ENCODE measurements around the gene AKAP10.

AKAP10 gene

GRCh38 chr17:19937522-19937921, 40.1 kb downstream of the AKAP10 start:
- TF ChIP-seq, protein P1, sequence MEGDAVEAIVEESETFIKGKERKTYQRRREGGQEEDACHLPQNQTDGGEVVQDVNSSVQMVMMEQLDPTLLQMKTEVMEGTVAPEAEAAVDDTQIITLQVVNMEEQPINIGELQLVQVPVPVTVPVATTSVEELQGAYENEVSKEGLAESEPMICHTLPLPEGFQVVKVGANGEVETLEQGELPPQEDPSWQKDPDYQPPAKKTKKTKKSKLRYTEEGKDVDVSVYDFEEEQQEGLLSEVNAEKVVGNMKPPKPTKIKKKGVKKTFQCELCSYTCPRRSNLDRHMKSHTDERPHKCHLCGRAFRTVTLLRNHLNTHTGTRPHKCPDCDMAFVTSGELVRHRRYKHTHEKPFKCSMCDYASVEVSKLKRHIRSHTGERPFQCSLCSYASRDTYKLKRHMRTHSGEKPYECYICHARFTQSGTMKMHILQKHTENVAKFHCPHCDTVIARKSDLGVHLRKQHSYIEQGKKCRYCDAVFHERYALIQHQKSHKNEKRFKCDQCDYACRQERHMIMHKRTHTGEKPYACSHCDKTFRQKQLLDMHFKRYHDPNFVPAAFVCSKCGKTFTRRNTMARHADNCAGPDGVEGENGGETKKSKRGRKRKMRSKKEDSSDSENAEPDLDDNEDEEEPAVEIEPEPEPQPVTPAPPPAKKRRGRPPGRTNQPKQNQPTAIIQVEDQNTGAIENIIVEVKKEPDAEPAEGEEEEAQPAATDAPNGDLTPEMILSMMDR (IDR thresholded peaks at IDR 0.05; ENCODE audit: insufficient read depth, low read length, missing control alignments), result no peak
- ChIA-PET CTCF (no interaction called here), POLR2A (no interaction called here)
- no peak overlapping the region for H3K4me3 ChIP-seq (ENCODE audit: low read depth, low read length)
- DNase-seq (ENCODE audit: low read depth, low spot score), result no peak

DNA sequence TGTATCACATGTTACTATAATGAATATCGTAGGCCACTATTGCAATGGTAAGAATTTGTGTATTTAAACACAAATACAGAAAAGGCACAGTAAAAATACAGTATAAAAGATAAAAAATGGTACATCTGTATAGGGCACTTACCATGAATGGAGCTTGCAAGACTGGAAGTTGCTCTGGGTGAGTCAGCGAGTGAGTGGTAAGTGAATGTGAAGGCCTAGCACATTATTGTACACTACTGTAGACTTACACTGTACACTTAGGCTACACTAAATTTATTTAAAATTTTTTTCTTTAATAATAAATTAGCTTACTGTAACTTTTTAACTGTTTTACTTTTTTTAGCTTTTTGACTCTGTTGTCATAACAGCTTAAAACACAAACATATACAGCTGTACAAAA, 42.5 kb downstream of the AKAP10 start:
- ChIA-PET CTCF (no interaction called here), POLR2A (no interaction called here)
- no peak overlapping the region for H3K4me3 ChIP-seq (ENCODE audit: low read depth, low read length)
- no peak for DNase-seq (ENCODE audit: low read depth, low spot score)
- TF ChIP-seq, protein P1 (IDR thresholded peaks at IDR 0.05; ENCODE audit: insufficient read depth, low read length, missing control alignments), result no peak

GRCh38 chr17:19933628-19934027, 44.0 kb downstream of the AKAP10 start:
- DNase-seq (ENCODE audit: low read depth, low spot score), result no peak
- H3K4me3 ChIP-seq (ENCODE audit: low read depth, low read length), result no peak overlapping the region
- POLR2A ChIA-PET, result no interaction called here
- CTCF ChIA-PET, result no interaction called here
- TF ChIP-seq, protein P1 (IDR thresholded peaks at IDR 0.05; ENCODE audit: insufficient read depth, low read length, missing control alignments), result no peak

DNA sequence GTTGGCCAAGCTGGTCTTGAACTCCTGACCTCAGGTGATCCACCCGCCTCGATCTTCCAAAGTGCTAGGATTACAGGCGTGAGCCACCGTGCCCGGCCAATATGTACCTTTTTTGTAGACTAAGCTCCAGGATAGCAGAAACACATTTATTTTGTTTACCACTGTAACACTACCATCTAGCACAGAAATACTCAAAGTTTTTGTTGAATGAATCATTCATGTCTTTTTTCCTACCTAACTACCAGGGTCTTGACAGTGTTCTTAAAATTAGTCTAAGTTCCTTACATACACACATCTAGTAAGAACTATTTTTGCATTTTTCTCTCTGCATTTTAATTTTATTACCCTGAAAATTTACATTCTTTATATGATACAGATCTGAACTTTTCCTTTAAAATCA, 44.4 kb downstream of the AKAP10 start:
- TF ChIP-seq, protein P1 (IDR thresholded peaks at IDR 0.05; ENCODE audit: insufficient read depth, low read length, missing control alignments), result no peak
- CTCF ChIA-PET, result no interaction called here
- POLR2A ChIA-PET, result no interaction called here
- DNase-seq (ENCODE audit: low read depth, low spot score), result no peak
- no peak overlapping the region for H3K4me3 ChIP-seq (ENCODE audit: low read depth, low read length)

DNA sequence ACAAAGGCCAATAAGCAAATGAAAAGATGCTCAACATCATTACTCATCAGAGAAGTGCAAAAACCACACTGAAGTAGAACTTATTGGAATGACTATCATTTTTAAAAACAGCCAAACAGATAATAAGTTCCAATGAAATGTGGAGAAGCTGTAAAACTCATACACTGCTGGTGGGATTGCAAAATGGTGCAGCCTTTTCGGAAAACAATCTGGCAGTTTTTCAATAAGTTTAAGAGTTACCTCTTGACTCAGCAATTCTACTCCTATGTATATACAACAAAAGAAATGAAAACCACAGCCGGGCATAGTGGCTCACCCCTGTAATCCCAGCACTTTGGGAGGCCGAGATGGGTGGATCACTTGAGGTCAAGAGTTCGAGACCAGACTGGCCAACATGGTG, 49.3 kb downstream of the AKAP10 start:
- DNase-seq (ENCODE audit: low read depth, low spot score), result no peak
- ChIA-PET CTCF (no interaction called here), POLR2A (no interaction called here)
- TF ChIP-seq, protein P1 (IDR thresholded peaks at IDR 0.05; ENCODE audit: insufficient read depth, low read length, missing control alignments), result no peak
- H3K4me3 ChIP-seq (ENCODE audit: low read depth, low read length), result no peak overlapping the region

DNA sequence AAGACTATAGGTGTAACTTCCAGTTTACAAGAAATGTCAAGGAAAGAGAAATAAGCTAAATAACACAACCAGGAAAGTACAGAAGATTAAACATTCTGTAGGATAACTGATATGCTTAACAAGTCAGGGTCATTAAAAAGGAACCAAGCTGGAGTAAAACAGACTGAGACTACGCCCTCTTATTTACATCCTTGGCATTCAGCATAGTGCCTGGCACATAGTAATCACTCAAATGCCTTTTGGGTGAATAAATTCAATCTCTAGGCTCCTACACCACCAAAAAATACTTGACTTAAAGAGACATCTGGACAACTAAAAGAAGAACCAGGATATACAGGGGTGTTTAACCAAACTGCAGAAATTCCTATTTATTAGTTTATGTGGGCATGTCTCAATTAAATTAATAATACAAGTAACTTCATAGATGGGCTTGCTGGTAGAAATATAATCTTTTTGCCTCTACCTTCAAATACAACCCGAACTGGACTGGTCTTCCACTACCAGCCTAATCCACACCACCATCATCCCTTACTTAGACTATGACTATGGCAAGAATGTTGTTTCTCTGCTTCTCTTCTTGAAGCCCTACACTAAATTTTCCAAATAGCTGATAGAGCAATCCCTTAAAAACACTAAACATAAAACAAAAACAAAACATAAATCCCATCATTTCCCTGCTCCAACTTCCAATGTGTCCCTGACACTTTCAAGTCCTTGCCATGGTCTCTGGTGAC, 62.2 kb downstream of the AKAP10 start:
- TF ChIP-seq, protein P1 (IDR thresholded peaks at IDR 0.05; ENCODE audit: insufficient read depth, low read length, missing control alignments), result no peak
- POLR2A ChIA-PET, result no interaction called here
- no peak for DNase-seq (ENCODE audit: low read depth, low spot score)
- CTCF ChIA-PET, result interaction anchor here (1.0 kb wide), 1 partner anchor 10 kb away, joined by 4 read pairs; no protein-coding TSS in a partner anchor
- no peak overlapping the region for H3K4me3 ChIP-seq (ENCODE audit: low read depth, low read length)
